ENCODE results near the gene HHLA2.

The HHLA2 gene

DNA sequence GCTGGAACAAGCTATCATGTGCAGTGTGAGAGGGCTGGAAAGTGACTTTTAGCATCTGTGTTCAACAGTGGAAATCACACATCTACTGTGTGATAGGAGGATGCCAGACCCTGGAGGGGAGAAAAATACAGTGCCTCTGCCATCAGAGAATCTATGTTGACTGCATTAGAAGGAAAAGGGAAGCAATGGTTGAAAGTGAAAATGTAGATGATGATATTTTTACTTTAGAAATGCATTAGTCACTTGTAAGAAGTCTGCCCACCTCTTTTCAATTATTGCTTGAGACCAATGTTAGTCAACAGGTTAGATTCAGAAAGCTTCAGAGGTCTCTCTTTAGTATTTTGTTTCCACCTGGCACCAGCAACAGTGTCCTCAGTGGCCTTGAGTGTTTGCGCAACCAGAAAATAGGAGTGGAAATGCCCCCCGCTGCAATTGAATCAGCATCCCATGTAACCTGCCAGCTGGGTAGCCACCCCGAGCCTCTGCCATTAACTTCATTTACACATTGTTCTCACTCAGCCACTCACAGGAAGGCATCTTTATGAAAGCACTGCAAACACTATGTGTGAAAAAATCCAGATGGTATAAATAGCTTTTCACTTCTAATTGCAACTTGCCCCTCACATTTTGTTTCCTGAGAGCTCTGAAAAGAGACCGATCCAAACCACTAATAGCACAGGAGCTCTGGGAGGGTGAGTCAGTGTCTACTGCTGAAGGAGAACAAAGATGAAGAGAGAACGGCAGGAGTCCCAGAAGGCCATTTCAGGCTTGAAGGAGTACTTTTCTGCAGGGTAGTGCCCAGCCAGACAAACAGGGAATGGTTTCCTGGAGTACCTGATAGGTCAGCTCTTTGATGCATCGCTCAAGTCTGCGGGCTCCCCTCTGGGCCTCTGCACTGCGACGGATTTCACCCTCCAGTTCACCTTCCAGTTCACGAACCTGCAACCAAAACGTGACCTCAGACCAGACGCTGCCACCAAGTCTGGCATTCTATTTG is 92.1 kb downstream of the HHLA2 start:
- in situ Hi-C loops (cut with MboI; ENCODE audit: low sequenced_read_pairs) = no loop called here

DNA sequence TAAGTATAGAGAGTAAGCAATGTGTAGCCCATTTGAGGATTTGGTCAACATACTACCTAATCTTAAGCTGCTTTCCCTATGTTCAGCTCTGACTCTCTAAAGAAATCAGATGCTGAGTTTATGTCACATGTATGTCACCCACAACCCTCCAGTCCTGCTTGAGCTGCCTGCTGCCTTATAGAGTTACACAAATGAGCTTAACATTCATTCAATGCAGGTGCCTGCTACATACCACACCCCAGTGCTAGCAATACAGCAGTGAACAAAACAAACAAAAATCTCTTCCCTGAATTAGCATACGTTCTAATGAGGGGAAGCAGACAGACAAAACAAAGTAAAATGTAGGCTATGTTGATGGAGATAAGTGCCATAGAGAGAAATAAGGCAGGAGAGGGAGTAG is 93.0 kb downstream of the HHLA2 start:
- in situ Hi-C loops (cut with MboI; ENCODE audit: low sequenced_read_pairs) = no loop called here

DNA sequence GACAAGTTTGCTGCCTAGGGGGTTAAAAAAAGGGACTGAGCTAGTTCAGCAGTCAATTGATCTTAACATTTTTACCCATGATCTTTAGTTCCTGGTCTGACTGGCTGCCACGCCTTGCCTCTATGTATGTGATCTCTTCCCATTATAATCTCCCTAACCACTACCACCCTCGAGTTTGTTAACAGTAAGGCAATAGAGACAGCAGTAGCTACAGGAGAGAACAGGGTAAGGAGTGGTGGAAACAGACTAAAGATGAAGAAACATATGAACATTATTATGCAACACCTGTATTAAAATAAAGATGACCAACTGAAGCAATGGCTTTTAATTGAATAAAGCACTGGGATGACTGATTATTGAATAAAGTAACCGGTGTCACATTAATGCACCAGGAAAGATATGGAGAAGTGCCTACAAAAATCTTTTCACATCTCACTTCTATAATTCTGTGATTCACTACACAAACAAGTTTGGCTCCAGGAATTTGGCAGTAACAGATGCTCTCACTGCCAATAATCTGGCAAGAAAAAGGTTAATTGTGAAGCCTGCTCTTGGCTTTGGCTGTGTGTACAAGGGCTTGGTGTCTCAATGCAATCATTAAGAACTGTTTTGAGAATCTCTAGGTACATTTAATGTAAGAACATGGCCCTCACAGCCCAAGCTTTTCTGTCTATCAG is 95.7 kb downstream of the HHLA2 start:
- in situ Hi-C loops (cut with MboI; ENCODE audit: low sequenced_read_pairs) = no loop called here

DNA sequence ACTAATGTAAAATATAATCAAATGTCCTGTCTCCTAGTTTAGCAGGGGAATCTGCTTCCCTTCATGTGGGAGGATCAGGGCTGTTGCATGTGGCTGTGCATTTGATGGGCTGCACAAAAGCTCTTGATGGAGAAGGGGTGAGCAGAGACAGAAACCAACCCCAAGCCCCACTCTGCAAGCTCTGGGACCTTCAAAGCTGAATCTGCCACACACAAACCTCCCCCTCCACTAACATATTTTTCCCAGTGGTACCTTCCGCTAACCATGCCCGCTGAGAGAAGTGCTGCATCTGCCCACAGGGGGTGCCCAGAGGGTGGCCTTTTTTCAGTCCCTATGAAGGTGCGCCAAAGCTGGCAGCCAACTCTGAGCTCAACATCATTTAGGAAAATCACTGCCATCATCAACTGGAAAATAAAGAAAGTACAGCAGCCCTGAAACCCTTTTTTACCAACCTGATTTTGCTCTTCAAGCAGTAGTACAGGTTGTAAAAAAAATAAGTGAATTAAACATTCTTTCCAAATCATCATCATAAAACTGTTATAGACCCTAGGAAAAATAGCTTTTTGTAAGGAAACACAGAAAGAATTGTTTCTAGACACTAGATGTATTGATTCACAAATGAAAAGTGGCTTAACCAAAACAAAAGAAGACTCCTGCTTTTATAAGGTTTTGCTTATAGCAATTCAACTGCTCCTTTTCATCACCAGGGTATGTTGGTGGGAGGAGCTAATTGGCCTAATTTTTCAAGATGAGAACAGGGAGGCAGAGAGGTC is 97.0 kb downstream of the HHLA2 start:
- in situ Hi-C loops (cut with MboI; ENCODE audit: low sequenced_read_pairs) = no loop called here

DNA sequence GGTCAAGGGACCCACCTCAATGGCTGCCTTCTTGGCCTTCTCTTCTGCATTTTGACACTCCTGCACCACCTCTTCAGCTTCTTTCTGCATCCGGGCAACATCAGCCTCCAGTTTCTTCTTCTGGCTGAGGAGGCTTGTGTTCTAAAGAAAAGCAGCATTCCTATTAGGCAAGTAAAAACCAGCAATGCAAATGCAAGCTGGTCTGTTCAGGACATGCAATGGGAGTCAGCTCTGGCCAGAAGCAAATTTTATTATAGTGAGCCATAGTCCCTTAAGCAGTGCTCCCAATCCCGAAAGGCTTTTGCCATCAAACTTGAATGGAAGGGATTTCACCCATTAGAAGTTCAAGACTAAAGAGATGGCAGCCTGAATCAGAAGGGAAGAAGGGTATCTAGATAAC is 97.7 kb downstream of the HHLA2 start:
- in situ Hi-C loops (cut with MboI; ENCODE audit: low sequenced_read_pairs) = no loop called here

DNA sequence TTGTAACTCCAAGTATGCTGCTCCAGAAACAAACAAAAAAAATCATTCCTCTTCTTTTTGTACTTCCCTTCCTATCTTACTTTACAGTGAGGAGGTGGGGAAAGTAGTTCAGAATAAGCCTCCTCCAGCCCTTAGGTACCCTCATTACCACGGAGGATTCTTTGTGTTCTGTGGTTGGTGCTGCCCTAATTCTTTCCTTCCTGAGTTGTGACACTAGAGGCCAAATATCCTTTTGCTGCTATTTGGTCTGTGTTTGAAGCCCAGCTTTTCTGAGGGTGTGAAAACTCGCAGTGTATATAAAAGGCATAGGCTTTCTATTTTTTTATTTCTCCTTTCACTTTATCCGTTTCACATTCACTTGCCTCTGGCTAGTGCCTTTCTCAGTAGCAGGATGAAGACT is 98.2 kb downstream of the HHLA2 start:
- in situ Hi-C loops (cut with MboI; ENCODE audit: low sequenced_read_pairs) = no loop called here

DNA sequence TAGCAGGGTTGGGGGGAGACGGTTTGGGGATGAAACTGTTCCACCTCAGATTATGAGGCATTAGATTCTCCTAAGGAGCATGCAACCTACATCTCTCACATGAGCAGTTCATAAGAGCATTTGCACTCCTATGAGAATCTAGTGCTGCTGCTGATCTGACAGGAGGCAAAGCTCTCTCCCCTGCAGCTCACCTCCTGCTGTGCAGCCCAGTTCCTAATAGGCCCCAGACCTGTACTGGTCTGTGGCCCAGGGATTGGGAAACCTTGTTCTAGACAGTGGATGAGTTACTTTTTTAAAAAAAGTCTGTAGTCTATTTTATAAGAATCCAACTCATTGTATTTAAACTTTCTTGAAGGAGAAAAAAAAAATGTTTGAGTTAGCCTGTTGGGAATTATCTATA is 100.0 kb downstream of the HHLA2 start:
- in situ Hi-C loops (cut with MboI; ENCODE audit: low sequenced_read_pairs) = no loop called here

DNA sequence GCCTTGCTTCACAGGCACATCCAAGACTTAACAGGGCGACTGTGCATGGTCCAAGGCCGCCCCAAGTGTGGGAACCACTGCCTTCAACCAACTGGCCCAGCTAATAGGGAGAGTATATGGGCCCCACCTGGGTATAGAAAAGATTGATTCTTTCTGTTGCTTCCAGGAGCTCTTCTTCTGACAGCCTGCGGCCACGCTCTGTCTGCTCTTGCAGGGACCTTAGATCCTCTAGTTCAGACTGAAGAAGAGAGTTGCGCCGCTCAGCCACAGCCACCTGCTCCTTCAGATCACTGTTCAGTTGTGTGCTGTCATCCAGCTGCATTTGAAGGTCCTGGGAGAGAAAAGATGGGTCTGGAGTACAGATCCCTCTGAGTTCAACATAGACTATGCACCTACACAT is 102.2 kb downstream of the HHLA2 start:
- in situ Hi-C loops (cut with MboI; ENCODE audit: low sequenced_read_pairs) = no loop called here

DNA sequence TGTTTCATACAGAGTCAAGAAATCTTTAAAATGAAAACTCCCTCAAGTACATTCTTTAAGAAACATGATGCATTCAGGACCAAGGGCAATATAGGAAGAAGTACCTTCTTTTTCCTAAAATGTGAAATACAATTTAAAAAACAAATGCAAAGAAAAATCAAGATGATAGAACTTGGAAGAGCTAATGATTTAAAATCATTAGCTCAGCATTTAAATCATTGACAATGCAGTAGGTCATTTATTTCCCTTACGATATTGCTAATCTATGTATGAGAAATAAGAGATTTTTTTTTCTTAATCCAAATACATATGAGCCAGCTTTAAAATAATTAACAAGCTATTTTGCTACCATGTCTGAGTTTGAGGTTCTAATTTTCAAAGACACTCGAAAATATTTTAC is 105.5 kb downstream of the HHLA2 start:
- in situ Hi-C loops (cut with MboI; ENCODE audit: low sequenced_read_pairs) = loop anchor here (25.0 kb wide), 1 partner anchor 465 kb away; no protein-coding TSS in a partner anchor

DNA sequence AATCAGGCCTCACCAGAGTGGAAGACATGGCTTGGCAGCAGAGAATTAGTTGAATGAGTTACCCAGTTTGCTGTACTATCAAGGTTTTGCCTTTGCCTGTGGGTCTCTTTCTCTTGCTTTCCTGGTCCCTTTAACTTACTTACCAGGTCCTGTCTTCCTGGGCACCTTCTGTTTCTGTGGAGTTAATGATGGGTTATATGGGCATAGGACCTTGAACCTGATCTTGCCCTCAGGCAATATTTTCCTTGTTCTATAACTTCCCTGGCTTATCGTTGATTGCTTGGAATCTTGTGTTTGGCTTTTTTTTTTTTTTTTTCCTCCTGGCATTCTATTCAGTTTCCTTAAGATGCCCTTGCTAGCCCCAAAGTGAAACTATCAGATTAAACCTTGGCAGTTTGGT is 106.8 kb downstream of the HHLA2 start:
- in situ Hi-C loops (cut with MboI; ENCODE audit: low sequenced_read_pairs) = loop anchor here (25.0 kb wide), 1 partner anchor 466 kb away; no protein-coding TSS in a partner anchor

DNA sequence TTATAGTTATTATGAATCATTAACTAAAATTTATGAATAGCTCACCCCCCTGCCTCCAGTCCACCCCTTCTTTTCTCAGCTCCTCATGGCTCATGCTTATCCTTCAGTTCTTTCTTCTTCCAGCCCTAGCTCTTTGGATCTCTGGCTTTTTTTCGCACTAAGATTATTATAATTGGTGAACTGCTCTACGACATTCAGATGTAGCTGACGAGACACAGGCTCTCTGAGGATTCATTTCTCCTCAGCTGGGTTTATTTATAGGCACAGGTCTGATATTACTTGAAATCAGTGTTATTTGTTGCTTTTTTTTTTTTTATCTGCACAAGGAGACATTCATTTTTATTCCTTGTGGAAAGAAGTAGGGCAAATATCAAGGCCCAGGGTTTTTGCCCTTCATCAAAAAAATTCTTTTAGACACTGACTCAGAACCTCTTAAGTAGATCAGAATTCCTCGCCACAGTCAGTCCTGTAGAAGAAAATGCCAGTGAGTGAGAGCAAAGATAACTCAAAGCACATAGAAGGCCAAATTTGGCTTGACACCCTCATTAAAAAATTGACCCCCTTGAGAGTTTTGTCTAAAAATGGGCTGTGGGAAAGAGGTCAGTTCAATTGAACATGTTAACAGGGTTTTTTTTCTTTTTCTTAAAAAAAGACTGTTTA is 107.5 kb downstream of the HHLA2 start:
- in situ Hi-C loops (cut with MboI; ENCODE audit: low sequenced_read_pairs) = loop anchor here (25.0 kb wide), 1 partner anchor 467 kb away; no protein-coding TSS in a partner anchor

DNA sequence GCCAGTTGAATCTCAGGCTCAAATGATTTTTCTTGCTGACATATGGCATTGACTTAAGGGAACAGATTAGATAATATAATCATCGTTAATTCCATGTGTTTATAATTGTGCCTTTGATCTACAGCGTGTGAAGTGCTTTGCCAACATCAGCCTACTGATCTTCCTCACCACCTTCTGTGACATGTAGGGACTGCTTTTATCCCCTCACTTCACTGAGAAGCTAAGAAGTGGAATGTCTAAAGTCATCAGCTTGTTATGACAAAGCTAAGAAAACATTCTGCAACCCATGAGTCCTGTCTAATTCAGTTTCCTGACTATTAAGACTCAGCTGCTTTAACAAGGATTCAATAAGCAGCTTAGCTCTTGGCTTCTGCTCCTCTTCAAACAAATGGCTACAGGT is 108.0 kb downstream of the HHLA2 start:
- in situ Hi-C loops (cut with MboI; ENCODE audit: low sequenced_read_pairs) = loop anchor here (25.0 kb wide), 1 partner anchor 467 kb away; no protein-coding TSS in a partner anchor

DNA sequence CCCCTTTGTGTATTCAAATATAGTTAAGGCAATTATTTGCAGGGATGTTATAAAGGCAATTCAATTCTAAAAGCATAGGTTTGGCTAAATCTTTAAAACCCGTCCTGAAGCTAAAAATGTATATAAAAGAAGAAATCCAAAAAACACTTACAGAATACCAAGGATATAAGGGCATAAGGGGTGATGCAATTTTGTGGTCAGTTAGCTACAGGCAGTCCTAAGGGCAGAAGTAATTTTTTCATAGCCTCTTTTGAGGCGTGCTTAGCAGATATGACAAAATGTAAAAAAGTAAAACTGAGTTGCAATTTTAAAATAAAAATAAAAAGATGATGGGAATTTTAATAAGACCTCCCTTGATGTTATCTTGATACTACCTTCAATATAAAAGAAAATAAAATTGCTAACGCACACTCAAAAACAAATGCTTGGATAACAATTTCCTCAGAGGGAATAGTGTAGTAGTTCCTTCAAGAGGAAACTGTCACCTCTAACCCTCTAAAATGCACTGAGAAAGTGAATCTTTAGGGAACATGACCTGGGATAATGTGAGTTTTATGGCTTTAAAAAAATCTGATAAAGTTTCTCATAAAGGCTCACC is 109.8 kb downstream of the HHLA2 start:
- in situ Hi-C loops (cut with MboI; ENCODE audit: low sequenced_read_pairs) = loop anchor here (25.0 kb wide), 1 partner anchor 469 kb away; no protein-coding TSS in a partner anchor

DNA sequence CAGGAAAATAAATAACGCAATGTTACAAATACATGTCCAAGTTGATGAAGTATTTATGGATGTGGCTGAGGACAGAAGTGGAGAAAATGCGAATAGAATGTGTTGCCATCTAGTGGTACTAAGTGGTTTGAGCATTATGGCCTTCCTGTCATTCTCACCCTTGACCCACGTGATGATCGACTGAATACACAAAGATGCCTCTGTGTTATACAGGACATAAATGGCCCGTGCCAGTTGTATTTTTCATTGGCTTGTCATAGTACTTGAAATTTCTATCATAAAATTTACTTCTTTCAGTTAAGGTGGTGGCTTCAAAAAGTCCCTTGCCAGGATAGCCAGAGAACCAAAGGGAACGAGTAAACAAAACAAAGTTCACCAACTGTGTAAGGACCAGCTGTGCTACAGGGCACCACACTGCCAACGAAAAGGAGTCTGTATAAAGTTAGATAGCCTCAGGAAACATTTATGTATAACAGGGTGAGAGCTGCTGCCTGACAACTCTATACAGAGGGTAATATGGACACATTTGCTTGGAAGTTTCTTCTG is 110.4 kb downstream of the HHLA2 start:
- in situ Hi-C loops (cut with MboI; ENCODE audit: low sequenced_read_pairs) = loop anchor here (25.0 kb wide), 1 partner anchor 469 kb away; no protein-coding TSS in a partner anchor

DNA sequence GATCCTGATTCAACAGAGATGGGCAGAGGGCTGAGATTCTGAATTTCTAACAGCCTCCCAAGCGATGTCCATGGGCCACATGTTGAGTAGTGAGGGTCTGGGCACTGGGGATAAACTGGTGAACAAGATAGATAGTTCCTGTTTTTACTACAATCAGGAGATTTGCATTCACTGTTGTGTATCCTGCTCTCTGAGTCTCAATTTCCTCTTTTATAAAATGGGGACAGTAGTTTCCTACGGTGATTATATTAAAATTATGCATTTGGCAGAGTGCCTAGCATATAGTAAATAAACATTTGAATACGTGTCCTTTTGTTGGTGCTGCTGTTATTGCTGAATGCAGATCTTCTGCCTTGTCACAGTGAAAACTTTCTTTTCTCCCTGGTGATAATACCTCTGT is 111.5 kb downstream of the HHLA2 start:
- in situ Hi-C loops (cut with MboI; ENCODE audit: low sequenced_read_pairs) = loop anchor here (25.0 kb wide), 1 partner anchor 471 kb away; no protein-coding TSS in a partner anchor

DNA sequence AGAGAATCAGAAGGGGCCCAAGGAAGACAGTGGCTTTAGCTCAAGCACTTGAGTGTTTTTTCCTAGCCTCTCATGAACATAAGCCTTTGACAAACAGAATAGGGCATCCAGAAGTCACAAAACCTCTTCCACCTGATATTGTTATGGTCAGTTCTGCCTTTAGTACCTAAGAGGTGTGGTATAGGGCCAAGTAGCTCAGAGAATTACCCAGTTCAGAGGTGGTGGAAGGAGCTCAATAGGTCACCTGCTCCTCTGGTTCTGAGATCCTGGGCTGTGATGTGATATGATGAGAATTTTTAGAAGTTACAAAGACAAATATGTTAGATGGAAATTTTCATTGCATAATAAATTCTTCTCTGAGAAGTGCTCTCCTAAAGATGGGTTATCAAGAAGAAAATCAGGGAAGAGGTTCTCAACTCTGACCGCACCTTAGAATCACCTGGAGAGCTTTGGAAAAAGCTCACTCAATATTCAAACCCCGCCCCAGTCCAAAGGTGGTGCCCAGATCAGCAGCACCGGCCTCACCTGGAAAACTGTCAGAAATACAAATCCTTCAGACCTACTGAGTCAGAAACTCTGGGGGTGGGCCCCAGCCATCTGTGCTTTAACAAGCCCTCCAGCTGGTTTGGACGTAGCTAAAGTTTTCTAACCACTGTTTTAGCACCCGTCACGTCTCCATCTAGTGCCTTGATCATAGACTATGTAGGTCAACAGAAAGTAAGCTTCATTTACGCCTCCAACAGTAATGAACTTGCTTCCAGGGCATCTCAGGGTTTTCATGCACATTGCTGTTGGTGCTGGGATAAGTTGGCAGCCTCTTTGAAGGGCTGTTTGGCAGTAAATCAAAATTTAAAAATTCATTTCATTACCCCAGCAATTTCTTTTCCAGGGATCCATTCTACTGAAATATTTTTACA is 112.8 kb downstream of the HHLA2 start:
- in situ Hi-C loops (cut with MboI; ENCODE audit: low sequenced_read_pairs) = loop anchor here (25.0 kb wide), 1 partner anchor 472 kb away; no protein-coding TSS in a partner anchor

DNA sequence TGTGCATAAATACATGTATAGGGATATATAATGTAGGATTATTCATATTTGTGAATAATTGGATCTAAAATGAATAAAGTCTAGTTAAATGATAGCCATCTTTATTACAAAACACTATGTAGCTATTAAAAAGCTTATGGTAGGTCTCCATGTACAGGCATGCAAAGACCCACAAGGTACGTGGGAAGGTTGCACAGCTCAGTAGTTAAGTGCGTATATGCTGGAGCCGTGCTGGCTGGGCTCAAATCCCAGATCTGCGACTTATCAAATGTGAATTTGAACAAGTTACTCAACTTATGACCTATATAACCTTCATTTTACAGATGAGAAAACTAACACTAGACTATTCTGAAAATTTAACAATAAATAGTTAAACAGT is 113.4 kb downstream of the HHLA2 start:
- in situ Hi-C loops (cut with MboI; ENCODE audit: low sequenced_read_pairs) = loop anchor here (25.0 kb wide), 1 partner anchor 472 kb away; no protein-coding TSS in a partner anchor

DNA sequence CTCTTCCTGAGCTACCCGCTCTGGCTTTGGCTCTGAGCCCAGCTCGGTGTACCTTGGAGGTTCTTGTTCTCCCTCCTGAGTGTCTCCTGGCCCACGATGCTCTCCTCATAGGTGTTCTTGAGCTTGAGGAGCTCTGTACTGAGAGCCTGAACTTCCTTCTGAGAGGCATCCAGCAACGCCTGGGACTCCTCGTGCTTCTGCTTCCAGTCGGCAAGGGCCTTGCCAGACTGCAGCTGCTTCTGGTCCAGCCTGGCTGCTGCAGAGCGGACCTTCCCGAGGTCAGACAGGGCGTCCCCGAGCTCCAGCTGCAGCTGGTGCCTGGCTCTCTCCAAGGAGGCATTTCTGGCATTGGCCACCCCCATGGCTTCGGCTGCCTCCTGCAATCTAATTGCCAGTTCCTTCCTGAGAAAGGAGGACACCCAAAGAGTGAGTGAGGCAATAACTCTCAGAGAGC is 114.2 kb downstream of the HHLA2 start:
- in situ Hi-C loops (cut with MboI; ENCODE audit: low sequenced_read_pairs) = loop anchor here (25.0 kb wide), 1 partner anchor 473 kb away; no protein-coding TSS in a partner anchor

All from HL-60/S4 (cell line).